Endothelial cell of umbilical vein (primary cell): Measurements from ENCODE around the gene DSP. TPM values are rescaled to one million over a fixed set of nuclear protein-coding genes. Genes with fewer than 3 reads are reported as not detected.

Experiments
- BruUV-seq: library from RNA; stranded (reverse); fragments of 400-500 nt; replicated peaks from 2 replicates; lab custom pipeline; 2021; lab: Mats Ljungman, UMichigan
- CTCF ChIA-PET: fragments of 300-600, 350-600 bp; sonication (Branson Sonifier 250); formaldehyde crosslinking; loops from one replicate; lab custom pipeline; 2021; ENCODE audit warnings: antibody characterized with exemption, inconsistent platforms; lab: Charles Lee
- POLR2A ChIA-PET: fragments of 300-600, 350-600 bp; sonication (Branson Sonifier 250); formaldehyde crosslinking; loops from one replicate; lab custom pipeline; 2021; ENCODE audit warnings: antibody characterized with exemption, inconsistent platforms; lab: Charles Lee
- DNase-seq: peaks from one replicate; pipeline ENCODE4 v3.0.0-alpha.2; 2011; ENCODE audit warnings: low read depth, low spot score
- FAIRE-seq: peaks from 2 replicates; lab custom pipeline; 2011; peaks lifted over from hg19 to GRCh38; lab: Jason Lieb, UNC
- H2AFZ ChIP-seq: 2 replicates; pipeline ENCODE4 v1.6.0; 2012; ENCODE audit warnings: low read depth, low read length, control low read depth, inconsistent platforms
- H3K27ac ChIP-seq: 2 replicates; pipeline ENCODE4 v1.5.1; 2011; ENCODE audit warnings: low read depth, mild to moderate bottlenecking, control low read depth, low read length, moderate library complexity; ENCODE audit not compliant: insufficient read depth
- H3K27me3 ChIP-seq, 2 experiments: 2 replicates each; pipeline versions ENCODE4 v1.6.0 to v1.6.1; 2011; ENCODE audit warnings: low read length in 2 of 2, mixed read lengths in 1 of 2; ENCODE audit not compliant: control insufficient read depth in 2 of 2, insufficient read depth in 2 of 2
- H3K36me3 ChIP-seq, 2 experiments: 2 replicates in 1 of 2; 3 replicates in 1 of 2; pipeline ENCODE4 v1.5.1; 2011; ENCODE audit warnings: low read length in 2 of 2, mild to moderate bottlenecking in 1 of 2, moderate library complexity in 1 of 2; ENCODE audit not compliant: control insufficient read depth in 2 of 2, insufficient read depth in 2 of 2; ENCODE audit errors: extremely low read depth in 1 of 2
- H3K4me1 ChIP-seq: 3 replicates; pipeline ENCODE4 v1.5.1; 2011; ENCODE audit warnings: mild to moderate bottlenecking, low read length; ENCODE audit not compliant: control insufficient read depth, insufficient read depth; ENCODE audit errors: extremely low read depth
- H3K4me2 ChIP-seq: 2 replicates; pipeline ENCODE4 v1.6.1; 2011; ENCODE audit warnings: low read length, control low read depth, mixed read lengths; ENCODE audit not compliant: insufficient read depth
- H3K4me3 ChIP-seq, 3 experiments: fragments of 200-600 bp in 1 of 3; sonication (generic), shearing (Covaris generic) in 1 of 3; replicated peaks in 1 of 3; 2 replicates each; pipeline ENCODE4 v1.5.1; 2011 to 2016; ENCODE audit warnings: control low read depth in 3 of 3, low read length in 3 of 3, mild to moderate bottlenecking in 2 of 3, inconsistent platforms in 1 of 3, low read depth in 1 of 3, moderate library complexity in 1 of 3; ENCODE audit not compliant: insufficient read depth in 1 of 3
- H3K79me2 ChIP-seq: 2 replicates; pipeline ENCODE4 v1.6.0; 2012; ENCODE audit warnings: low read length, inconsistent platforms; ENCODE audit not compliant: control insufficient read depth, insufficient read depth
- H3K9ac ChIP-seq: replicated peaks from 2 replicates; pipeline ENCODE3; 2011; ENCODE audit warnings: low read length, control low read depth; ENCODE audit not compliant: insufficient read depth; ENCODE audit errors: extremely low read depth
- H3K9me1 ChIP-seq: replicated peaks from 3 replicates; pipeline ENCODE4 v1.6.0; 2011; ENCODE audit warnings: mild to moderate bottlenecking, low read length; ENCODE audit not compliant: control insufficient read depth, insufficient read depth; ENCODE audit errors: extremely low read depth
- H3K9me3 ChIP-seq: replicated peaks from 2 replicates; pipeline ENCODE4 v1.5.1; 2012; ENCODE audit warnings: low read length, inconsistent platforms; ENCODE audit not compliant: control insufficient read depth, insufficient read depth
- H4K20me1 ChIP-seq: replicated peaks from 2 replicates; pipeline ENCODE3; 2011; ENCODE audit warnings: mild to moderate bottlenecking, low read length; ENCODE audit not compliant: control insufficient read depth, insufficient read depth; ENCODE audit errors: extremely low read depth
- EZH2 ChIP-seq: IDR thresholded peaks from 2 replicates; pipeline ENCODE4 v1.6.1; 2012; ENCODE audit warnings: borderline replicate concordance, low read depth, mild to moderate bottlenecking, moderate library complexity, low read length, inconsistent platforms; ENCODE audit not compliant: severe bottlenecking
- FOS ChIP-seq: IDR thresholded peaks from 2 replicates; pipeline ENCODE4 v1.6.1; 2011; ENCODE audit warnings: mild to moderate bottlenecking, low read length, moderate library complexity, borderline replicate concordance; ENCODE audit not compliant: insufficient read depth
- MYC ChIP-seq: IDR thresholded peaks from one replicate; pipeline ENCODE4 v1.6.1; 2011; ENCODE audit warnings: mild to moderate bottlenecking, low read depth, low read length
- POLR2A ChIP-seq: IDR thresholded peaks from 2 replicates; pipeline ENCODE4 v1.6.1; 2012; ENCODE audit warnings: low read depth, mild to moderate bottlenecking, control low read depth, low read length
- dilution Hi-C: fragments of 300-500 bp; cut with MboI; formaldehyde crosslinking; loops from one replicate; pipeline ENCODE4 v1.15.0; 2019; ENCODE audit warnings: low sequenced_read_pairs; ENCODE audit not compliant: extremely low pct_ligation_motif_present
- intact Hi-C: fragments of 100-400 bp; cut with micrococcal nuclease; formaldehyde crosslinking; loops from one replicate; pipeline ENCODE4 v1.10.0; 2022
- polyA plus RNA-seq, 4 experiments: library from polyadenylated mRNA; depleted of rRNA in 3 of 4; stranded (reverse) in 3 of 4; unstranded in 1 of 4; fragments of >200 nt; gene quantifications; 2 replicates each; pipeline versions ENCODE4 v1.2.1 to v1.2.3, GENCODE V29; 2011 to 2012; ENCODE audit warnings: missing spikeins in 1 of 4
- total RNA-seq: library from RNA; stranded (reverse); gene quantifications from 2 replicates; pipeline ENCODE4 v1.2.3, GENCODE V29; 2021
- TF ChIP-seq, protein P1 (sequence below): IDR thresholded peaks from 2 replicates; pipeline ENCODE4 v1.6.1; 2011; ENCODE audit not compliant: insufficient read depth, insufficient read length
- TF ChIP-seq, protein P2 (sequence below), 2 donors: IDR thresholded peaks; 1 replicate in 1 of 2; 2 replicates in 1 of 2; pipeline ENCODE4 v1.5.1; 2011; ENCODE audit warnings: low read length in 2 of 2, mild to moderate bottlenecking in 2 of 2, moderate library complexity in 2 of 2, control low read depth in 1 of 2, inconsistent platforms in 1 of 2, low read depth in 1 of 2; ENCODE audit not compliant: insufficient read depth in 1 of 2; ENCODE audit errors: extremely low read depth in 1 of 2

Gene DSP
- total and polyA plus RNA-seq, 2 donors (not counting 3 experiments of a cell fraction or from before 2014, with no cell fraction given) = 0.03 to 0.77 TPM

DNA sequence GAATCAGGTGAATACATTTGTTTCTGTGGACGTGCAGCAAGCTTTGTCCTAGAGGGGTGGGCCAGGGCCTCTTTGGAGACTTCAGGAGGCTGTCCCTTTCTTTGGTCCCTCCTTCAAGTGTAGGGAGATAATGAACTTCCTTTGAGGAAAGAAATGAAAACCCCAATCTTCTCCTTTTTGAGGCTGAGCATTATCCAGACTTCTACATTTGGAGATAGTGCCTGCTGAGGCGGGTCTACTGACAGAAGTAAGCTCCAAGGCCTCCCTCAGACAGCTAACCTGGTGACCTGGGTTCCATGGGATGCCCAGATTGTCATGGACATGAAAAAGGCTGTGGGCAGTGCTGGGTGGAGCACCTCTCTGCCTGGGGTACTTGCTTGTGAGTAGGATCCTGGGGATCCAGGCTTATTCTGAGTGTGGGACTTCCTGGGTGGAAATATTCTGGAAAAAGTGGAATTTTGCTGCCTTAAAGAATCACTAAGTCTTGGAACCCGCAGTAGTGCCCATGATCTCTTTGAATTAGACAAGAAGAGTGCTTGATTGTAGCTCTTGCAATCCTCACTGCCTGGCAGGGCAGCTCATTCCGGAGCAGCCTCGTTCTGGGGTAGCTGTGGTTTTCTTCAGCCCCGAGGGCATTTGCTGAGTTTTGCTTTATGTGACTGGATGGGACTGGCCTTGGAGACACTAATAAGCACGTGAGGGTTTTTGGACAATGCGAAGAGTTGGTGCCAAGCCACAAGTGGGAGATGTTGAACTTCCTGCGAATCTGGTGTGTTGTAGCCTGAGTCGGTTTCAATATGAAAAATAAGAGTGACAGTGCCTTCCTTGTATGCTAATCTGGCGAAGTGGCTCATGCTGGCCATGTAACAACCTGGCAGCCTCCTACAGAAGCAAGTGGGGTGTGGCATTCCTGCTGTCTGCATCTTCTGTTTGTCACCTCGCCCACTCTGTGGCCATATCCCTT, 76.6 kb downstream of the DSP start:
- FAIRE-seq = no peak
- intact Hi-C loops (loop anchor here (2.0 to 5.0 kb wide), 2 partner anchors 389 to 441 kb away; no protein-coding TSS in a partner anchor), dilution Hi-C loops (no loop called here)
- no peak overlapping the region for H3K4me3 ChIP-seq
- no peaks in the 10 kb centered on the region for H3K27me3 ChIP-seq
- no peaks in the 10 kb centered on the region for H3K36me3 ChIP-seq
- no peak overlapping the region for H3K27ac ChIP-seq
- no peaks in the 10 kb centered on the region for H3K79me2 ChIP-seq
- no peaks in the 10 kb centered on the region for H3K9me3 ChIP-seq
- BruUV-seq = no TSS peak
- no peak overlapping the region for H3K4me2 ChIP-seq
- H3K9ac ChIP-seq = no peak overlapping the region
- no peaks in the 10 kb centered on the region for H3K4me1 ChIP-seq
- CTCF ChIA-PET = interaction anchor here (0.9 to 1.8 kb wide), 5 partner anchors 28 to 941 kb away, joined by 3 to 6 read pairs (median 4); partner anchors contain the start of gene SNRNP48
- no peaks in the 10 kb centered on the region for H3K9me1 ChIP-seq
- no peak for DNase-seq
- no peak for TF ChIP-seq FOS
- no peak for TF ChIP-seq MYC
- TF ChIP-seq, protein P1, sequence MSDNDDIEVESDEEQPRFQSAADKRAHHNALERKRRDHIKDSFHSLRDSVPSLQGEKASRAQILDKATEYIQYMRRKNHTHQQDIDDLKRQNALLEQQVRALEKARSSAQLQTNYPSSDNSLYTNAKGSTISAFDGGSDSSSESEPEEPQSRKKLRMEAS = no peak
- TF ChIP-seq POLR2A = no peak
- TF ChIP-seq EZH2 = no peak
- TF ChIP-seq, protein P2, sequence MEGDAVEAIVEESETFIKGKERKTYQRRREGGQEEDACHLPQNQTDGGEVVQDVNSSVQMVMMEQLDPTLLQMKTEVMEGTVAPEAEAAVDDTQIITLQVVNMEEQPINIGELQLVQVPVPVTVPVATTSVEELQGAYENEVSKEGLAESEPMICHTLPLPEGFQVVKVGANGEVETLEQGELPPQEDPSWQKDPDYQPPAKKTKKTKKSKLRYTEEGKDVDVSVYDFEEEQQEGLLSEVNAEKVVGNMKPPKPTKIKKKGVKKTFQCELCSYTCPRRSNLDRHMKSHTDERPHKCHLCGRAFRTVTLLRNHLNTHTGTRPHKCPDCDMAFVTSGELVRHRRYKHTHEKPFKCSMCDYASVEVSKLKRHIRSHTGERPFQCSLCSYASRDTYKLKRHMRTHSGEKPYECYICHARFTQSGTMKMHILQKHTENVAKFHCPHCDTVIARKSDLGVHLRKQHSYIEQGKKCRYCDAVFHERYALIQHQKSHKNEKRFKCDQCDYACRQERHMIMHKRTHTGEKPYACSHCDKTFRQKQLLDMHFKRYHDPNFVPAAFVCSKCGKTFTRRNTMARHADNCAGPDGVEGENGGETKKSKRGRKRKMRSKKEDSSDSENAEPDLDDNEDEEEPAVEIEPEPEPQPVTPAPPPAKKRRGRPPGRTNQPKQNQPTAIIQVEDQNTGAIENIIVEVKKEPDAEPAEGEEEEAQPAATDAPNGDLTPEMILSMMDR (IDR thresholded peaks at IDR 0.05; ENCODE audit: extremely low read depth in 1 of 2, insufficient read depth in 1 of 2, low read depth in 1 of 2, low read length in 2 of 2) = no peak
- H2AFZ ChIP-seq = no peak overlapping the region
- POLR2A ChIA-PET = no interaction called here
- H4K20me1 ChIP-seq = no peaks in the 10 kb centered on the region
